Stimulated activated memory B cell treated with anti-CD40 and anti-IgM and Interleukin-4, amounts not matched to agents 10 μg/mL and 1 μg/mL and 100 μg/mL, for 72 hours (primary cell): ENCODE results near the gene FATE1.

Experiments
- ATAC-seq: fragments of 150-1000 bp; cut with Tn5 transposase; 2 replicates; pipeline ENCODE4 v1.10.0; 2021
- H3K27ac Mint-ChIP-seq: one replicate; pipeline ENCODE4 v1.8.0; 2022; ENCODE audit warnings: mild to moderate bottlenecking, mixed read lengths
- H3K27me3 Mint-ChIP-seq: one replicate; pipeline ENCODE4 v1.8.0; 2022; ENCODE audit warnings: mixed read lengths
- H3K36me3 Mint-ChIP-seq: one replicate; pipeline ENCODE4 v1.8.0; 2022; ENCODE audit warnings: mixed read lengths
- H3K4me1 Mint-ChIP-seq: one replicate; pipeline ENCODE4 v1.8.0; 2022; ENCODE audit warnings: mixed read lengths
- H3K4me3 Mint-ChIP-seq: one replicate; pipeline ENCODE4 v1.8.0; 2022; ENCODE audit warnings: mild to moderate bottlenecking, moderate library complexity, mixed read lengths
- H3K9me3 Mint-ChIP-seq: one replicate; pipeline ENCODE4 v1.8.0; 2022; ENCODE audit warnings: mixed read lengths

FATE1 gene

DNA sequence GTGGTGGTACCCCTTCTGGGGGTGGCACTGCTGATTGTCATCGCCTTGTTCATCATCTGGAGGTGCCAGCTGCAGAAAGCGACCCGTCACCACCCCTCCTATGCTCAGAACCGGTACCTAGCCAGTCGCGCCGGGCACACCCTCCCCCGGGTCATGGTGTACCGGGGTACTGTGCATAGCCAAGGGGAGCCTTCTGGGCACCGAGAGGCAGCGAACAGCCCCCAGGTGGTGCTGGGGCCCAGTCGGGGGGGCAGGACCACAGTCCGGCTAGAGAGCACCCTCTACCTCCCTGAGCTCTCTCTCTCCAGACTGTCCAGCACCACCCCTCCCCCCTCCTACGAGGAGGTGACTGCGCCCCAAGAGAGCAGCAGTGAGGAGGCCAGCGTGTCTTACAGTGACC lies 15.3 kb upstream of the FATE1 start:
- ATAC-seq, result no peak
- Mint-ChIP-seq H3K27ac (no peak overlapping the region), H3K27me3 (peaks cover 13% of the 10 kb centered on the region), H3K9me3 (no peaks in the 10 kb centered on the region), H3K36me3 (no peaks in the 10 kb centered on the region), H3K4me1 (no peaks in the 10 kb centered on the region), H3K4me3 (no peak overlapping the region)

GRCh38 chrX:151701071-151701470 lies 14.8 kb upstream of the FATE1 start:
- no peak for ATAC-seq
- H3K36me3 Mint-ChIP-seq, result no peaks in the 10 kb centered on the region
- no peaks in the 10 kb centered on the region for H3K9me3 Mint-ChIP-seq
- peaks cover 8% of the 10 kb centered on the region for H3K27me3 Mint-ChIP-seq
- no peak overlapping the region for H3K4me3 Mint-ChIP-seq
- no peaks in the 10 kb centered on the region for H3K4me1 Mint-ChIP-seq
- no peak overlapping the region for H3K27ac Mint-ChIP-seq

DNA sequence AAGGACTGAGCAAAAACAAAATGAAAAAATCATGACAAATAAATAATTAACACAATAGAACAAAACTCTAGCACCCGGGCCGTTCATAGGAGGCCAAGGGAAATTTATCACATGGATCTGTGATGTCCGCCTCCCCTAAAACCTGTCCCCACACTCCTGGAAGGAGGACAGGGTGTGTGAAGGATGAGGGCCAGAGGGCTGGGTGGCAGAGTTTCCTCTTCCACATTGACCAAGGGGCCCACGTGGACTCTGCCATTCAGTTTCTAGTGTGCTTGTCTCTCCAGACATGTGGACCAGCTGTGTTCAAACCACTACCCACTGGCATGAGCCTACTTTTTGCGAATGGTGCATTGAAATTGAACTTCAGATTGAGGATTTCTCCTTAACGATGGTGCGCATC lies 14.3 kb upstream of the FATE1 start:
- no peak overlapping the region for H3K4me3 Mint-ChIP-seq
- no peak for ATAC-seq
- H3K4me1 Mint-ChIP-seq, result no peaks in the 10 kb centered on the region
- no peak overlapping the region for H3K27ac Mint-ChIP-seq
- no peaks in the 10 kb centered on the region for H3K36me3 Mint-ChIP-seq
- no peaks in the 10 kb centered on the region for H3K9me3 Mint-ChIP-seq
- H3K27me3 Mint-ChIP-seq, result peaks cover 3% of the 10 kb centered on the region

GRCh38 chrX:151702026-151702714 lies 13.7 kb upstream of the FATE1 start:
- Mint-ChIP-seq H3K27ac (no peak overlapping the region), H3K27me3 (no peaks in the 10 kb centered on the region), H3K4me1 (no peaks in the 10 kb centered on the region), H3K4me3 (no peak overlapping the region), H3K36me3 (no peaks in the 10 kb centered on the region), H3K9me3 (no peaks in the 10 kb centered on the region)
- ATAC-seq, result no peak

GRCh38 chrX:151702741-151703340 lies 13.0 kb upstream of the FATE1 start:
- H3K4me1 Mint-ChIP-seq, result no peaks in the 10 kb centered on the region
- H3K36me3 Mint-ChIP-seq, result no peaks in the 10 kb centered on the region
- H3K27ac Mint-ChIP-seq, result no peak overlapping the region
- no peaks in the 10 kb centered on the region for H3K27me3 Mint-ChIP-seq
- H3K4me3 Mint-ChIP-seq, result no peak overlapping the region
- ATAC-seq, result no peak
- H3K9me3 Mint-ChIP-seq, result no peaks in the 10 kb centered on the region

- Mint-ChIP-seq H3K27me3 (no peaks in the 10 kb centered on the region), H3K4me3 (no peak overlapping the region), H3K4me1 (no peaks in the 10 kb centered on the region), H3K36me3 (no peaks in the 10 kb centered on the region), H3K27ac (no peak overlapping the region), H3K9me3 (no peaks in the 10 kb centered on the region)
- no peak for ATAC-seq
Observed at GRCh38 chrX:151703487-151703886, 12.3 kb upstream of the FATE1 start.

GRCh38 chrX:151704041-151704663 lies 11.7 kb upstream of the FATE1 start:
- ATAC-seq, result no peak
- no peak overlapping the region for H3K4me3 Mint-ChIP-seq

GRCh38 chrX:151708821-151709220 lies 7.0 kb upstream of the FATE1 start:
- no peaks in the 10 kb centered on the region for H3K27me3 Mint-ChIP-seq
- no peak for ATAC-seq
- no peaks in the 10 kb centered on the region for H3K4me1 Mint-ChIP-seq
- no peak overlapping the region for H3K4me3 Mint-ChIP-seq
- H3K9me3 Mint-ChIP-seq, result no peaks in the 10 kb centered on the region
- no peaks in the 10 kb centered on the region for H3K36me3 Mint-ChIP-seq
- no peak overlapping the region for H3K27ac Mint-ChIP-seq

More at GRCh38 chrX:151704041-151704663, 11.7 kb upstream of the FATE1 start:
- no peak overlapping the region for H3K27ac Mint-ChIP-seq
- no peaks in the 10 kb centered on the region for H3K4me1 Mint-ChIP-seq
- no peaks in the 10 kb centered on the region for H3K36me3 Mint-ChIP-seq
- H3K9me3 Mint-ChIP-seq, result no peaks in the 10 kb centered on the region
- no peaks in the 10 kb centered on the region for H3K27me3 Mint-ChIP-seq

GRCh38 chrX:151710457-151710856 lies 5.4 kb upstream of the FATE1 start:
- no peaks in the 10 kb centered on the region for H3K4me1 Mint-ChIP-seq
- no peaks in the 10 kb centered on the region for H3K36me3 Mint-ChIP-seq
- H3K27ac Mint-ChIP-seq, result no peak overlapping the region
- H3K4me3 Mint-ChIP-seq, result no peak overlapping the region
- ATAC-seq, result no peak
- H3K27me3 Mint-ChIP-seq, result no peaks in the 10 kb centered on the region
- H3K9me3 Mint-ChIP-seq, result no peaks in the 10 kb centered on the region

- no peak for ATAC-seq
- Mint-ChIP-seq H3K4me1 (no peaks in the 10 kb centered on the region), H3K4me3 (no peak overlapping the region), H3K27me3 (no peaks in the 10 kb centered on the region), H3K27ac (no peak overlapping the region), H3K36me3 (no peaks in the 10 kb centered on the region), H3K9me3 (no peaks in the 10 kb centered on the region)
Observed at GRCh38 chrX:151711154-151711553, 4.7 kb upstream of the FATE1 start.

GRCh38 chrX:151711787-151712186 lies 4.0 kb upstream of the FATE1 start:
- Mint-ChIP-seq H3K36me3 (no peaks in the 10 kb centered on the region), H3K27ac (no peak overlapping the region), H3K4me3 (no peak overlapping the region), H3K27me3 (no peaks in the 10 kb centered on the region), H3K9me3 (no peaks in the 10 kb centered on the region), H3K4me1 (no peaks in the 10 kb centered on the region)
- ATAC-seq, result no peak

DNA sequence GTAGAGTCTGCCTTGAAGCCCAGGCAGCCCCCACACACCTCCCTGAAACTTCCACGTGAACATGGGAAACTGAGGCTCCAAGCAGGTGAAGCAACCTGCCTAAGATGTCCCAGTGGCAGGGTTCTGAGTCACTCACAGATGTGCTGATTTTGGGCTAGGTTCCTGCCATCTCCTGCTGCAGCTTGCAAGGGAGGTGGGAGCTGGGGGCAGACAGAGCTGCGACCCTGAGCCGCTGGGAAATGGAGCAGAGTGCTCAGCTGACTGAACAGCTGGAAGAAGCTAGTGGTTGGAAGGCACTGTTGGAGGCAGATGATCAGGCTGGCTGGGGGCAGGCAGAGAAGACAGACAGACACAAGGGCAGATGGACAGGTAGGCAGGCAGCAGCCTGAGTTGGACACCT lies 3.6 kb upstream of the FATE1 start:
- Mint-ChIP-seq H3K36me3 (no peaks in the 10 kb centered on the region), H3K4me1 (no peaks in the 10 kb centered on the region), H3K27ac (no peak overlapping the region), H3K27me3 (no peaks in the 10 kb centered on the region), H3K4me3 (no peak overlapping the region), H3K9me3 (no peaks in the 10 kb centered on the region)
- ATAC-seq, result no peak

DNA sequence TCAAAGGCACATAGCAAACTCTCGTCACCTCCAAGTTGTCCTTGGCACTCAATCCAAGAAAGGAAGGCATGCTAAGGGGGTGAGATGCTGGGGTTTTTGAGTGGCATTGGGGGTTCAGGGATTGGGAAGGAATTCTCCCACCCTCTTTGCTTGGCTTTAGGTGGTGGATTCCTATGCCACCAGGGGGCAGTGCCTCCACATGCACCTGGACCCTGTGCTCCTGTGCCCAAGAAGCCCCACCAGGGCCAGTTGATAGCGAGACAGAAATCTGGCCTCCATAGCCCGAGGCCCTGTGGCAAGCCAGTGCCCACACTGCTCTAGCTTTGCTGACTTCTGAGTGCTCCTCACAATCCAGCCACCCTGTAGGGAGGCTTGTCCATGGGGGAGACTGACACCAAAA lies 2.0 kb upstream of the FATE1 start:
- Mint-ChIP-seq H3K9me3 (no peaks in the 10 kb centered on the region), H3K4me1 (no peaks in the 10 kb centered on the region), H3K4me3 (no peak overlapping the region), H3K27me3 (no peaks in the 10 kb centered on the region), H3K27ac (no peak overlapping the region), H3K36me3 (no peaks in the 10 kb centered on the region)
- no peak for ATAC-seq

GRCh38 chrX:151714362-151714761 lies 1.5 kb upstream of the FATE1 start:
- Mint-ChIP-seq H3K9me3 (no peaks in the 10 kb centered on the region), H3K36me3 (no peaks in the 10 kb centered on the region), H3K27me3 (no peaks in the 10 kb centered on the region), H3K4me1 (no peaks in the 10 kb centered on the region), H3K4me3 (no peak overlapping the region), H3K27ac (no peak overlapping the region)
- ATAC-seq, result no peak

GRCh38 chrX:151722241-151722846 lies 6.5 kb downstream of the FATE1 start:
- no peak overlapping the region for H3K4me3 Mint-ChIP-seq
- H3K4me1 Mint-ChIP-seq, result no peaks in the 10 kb centered on the region
- H3K9me3 Mint-ChIP-seq, result no peaks in the 10 kb centered on the region
- no peaks in the 10 kb centered on the region for H3K36me3 Mint-ChIP-seq
- H3K27me3 Mint-ChIP-seq, result peaks cover 8% of the 10 kb centered on the region
- no peak overlapping the region for H3K27ac Mint-ChIP-seq
- ATAC-seq, result no peak
